Neuronal stem cell (in vitro differentiated cells): ENCODE data around the gene EPS8L2.

ENCODE experiments used
- DNase-seq: peaks from one replicate; pipeline ENCODE4 v3.0.0-alpha.2; 2013; ENCODE audit warnings: low spot score
- H2AFZ ChIP-seq: one replicate; pipeline ENCODE4 v1.6.1; 2013; ENCODE audit warnings: mild to moderate bottlenecking, low read length, inconsistent platforms
- H2AK5ac ChIP-seq: 2 replicates; pipeline ENCODE4 v1.6.1; 2013; ENCODE audit warnings: low read depth, mild to moderate bottlenecking, inconsistent platforms, low read length, moderate library complexity, mixed read lengths
- H2BK120ac ChIP-seq: 2 replicates; pipeline ENCODE4 v1.6.1; 2013; ENCODE audit warnings: low read depth, mild to moderate bottlenecking, inconsistent platforms, low read length, moderate library complexity, mixed read lengths
- H2BK12ac ChIP-seq: one replicate; pipeline ENCODE4 v1.6.1; 2013; ENCODE audit warnings: low read length, inconsistent platforms
- H2BK15ac ChIP-seq: 2 replicates; pipeline ENCODE4 v1.6.1; 2013; ENCODE audit warnings: mild to moderate bottlenecking, low read length, inconsistent platforms, mixed read lengths
- H2BK5ac ChIP-seq: one replicate; pipeline ENCODE4 v1.6.1; 2013; ENCODE audit warnings: inconsistent platforms, mild to moderate bottlenecking, low read length, moderate library complexity
- H3K14ac ChIP-seq: one replicate; pipeline ENCODE4 v1.6.1; 2013; ENCODE audit warnings: low read length, inconsistent platforms
- H3K18ac ChIP-seq: 2 replicates; pipeline ENCODE4 v1.6.1; 2013; ENCODE audit warnings: low read length, inconsistent platforms
- H3K23ac ChIP-seq: 2 replicates; pipeline ENCODE4 v1.6.1; 2013; ENCODE audit warnings: low read depth, mild to moderate bottlenecking, mixed read lengths, low read length, inconsistent platforms; ENCODE audit not compliant: poor library complexity
- H3K27ac ChIP-seq: replicated peaks from 3 replicates; pipeline ENCODE4 v1.5.1; 2013; ENCODE audit warnings: low read length, inconsistent platforms
- H3K27me3 ChIP-seq, 3 experiments: 2 replicates each; pipeline ENCODE4 v1.6.1; 2013; ENCODE audit warnings: low read length in 3 of 3, mild to moderate bottlenecking in 2 of 3, inconsistent platforms in 1 of 3, low read depth in 1 of 3, mixed read lengths in 1 of 3, moderate library complexity in 1 of 3; ENCODE audit not compliant: control insufficient read depth in 3 of 3, insufficient read depth in 3 of 3
- H3K36me3 ChIP-seq, 2 donors: replicated peaks in 1 of 2; 2 replicates each; pipeline ENCODE4 v1.6.1; 2013; ENCODE audit warnings: low read length in 2 of 2; ENCODE audit not compliant: control insufficient read depth in 2 of 2, insufficient read depth in 2 of 2
- H3K4ac ChIP-seq: 2 replicates; pipeline ENCODE4 v1.6.1; 2013; ENCODE audit warnings: inconsistent platforms, mild to moderate bottlenecking, low read length, moderate library complexity
- H3K4me1 ChIP-seq, 2 donors: 1 replicate in 1 of 2; 2 replicates in 1 of 2; pipeline ENCODE4 v1.6.1; 2013; ENCODE audit warnings: low read length in 2 of 2, low read depth in 1 of 2; ENCODE audit not compliant: control insufficient read depth in 2 of 2, insufficient read depth in 1 of 2
- H3K4me2 ChIP-seq: one replicate; pipeline ENCODE4 v1.6.1; 2013; ENCODE audit warnings: mild to moderate bottlenecking, low read length, inconsistent platforms; ENCODE audit not compliant: insufficient read depth, poor library complexity, severe bottlenecking
- H3K4me3 ChIP-seq, 2 donors: 2 replicates each; pipeline ENCODE4 v1.5.1; 2013; ENCODE audit warnings: low read length in 2 of 2, mild to moderate bottlenecking in 2 of 2, inconsistent platforms in 1 of 2, moderate library complexity in 1 of 2
- H3K79me1 ChIP-seq: one replicate; pipeline ENCODE4 v1.6.1; 2013; ENCODE audit warnings: low read depth, mild to moderate bottlenecking, inconsistent platforms, low read length, moderate library complexity
- H3K9ac ChIP-seq: one replicate; pipeline ENCODE4 v1.6.1; 2013; ENCODE audit warnings: mild to moderate bottlenecking, low read depth, low read length, inconsistent platforms; ENCODE audit not compliant: poor library complexity
- H3K9me3 ChIP-seq, 2 donors: replicated peaks in 1 of 2; 2 replicates each; pipeline versions ENCODE3 to v1.6.1; 2013; ENCODE audit warnings: low read length in 2 of 2, mild to moderate bottlenecking in 2 of 2, inconsistent platforms in 1 of 2, low read depth in 1 of 2, mixed read lengths in 1 of 2, moderate library complexity in 1 of 2; ENCODE audit not compliant: control insufficient read depth in 2 of 2, insufficient read depth in 1 of 2
- H4K8ac ChIP-seq: one replicate; pipeline ENCODE4 v1.6.1; 2013; ENCODE audit warnings: low read depth, mild to moderate bottlenecking, inconsistent platforms, low read length, moderate library complexity
- H4K91ac ChIP-seq: one replicate; pipeline ENCODE4 v1.6.1; 2013; ENCODE audit warnings: low read length, low read depth, mild to moderate bottlenecking, inconsistent platforms; ENCODE audit not compliant: poor library complexity
- WGBS, 2 donors: extraction: QIAGEN DNeasy Blood & Tissue Kit; methylation state at CpG; one replicate each; pipeline ENCODE4 v1.1.7; 2013; ENCODE audit warnings: missing lambda C conversion rate in 2 of 2, mixed read lengths in 1 of 2; ENCODE audit not compliant: insufficient read length in 2 of 2, insufficient replicate concordance in 1 of 2; ENCODE audit errors: extremely low coverage in 2 of 2; 5-methylcytosine and 5-hydroxymethylcytosine counted together

EPS8L2 gene

DNA sequence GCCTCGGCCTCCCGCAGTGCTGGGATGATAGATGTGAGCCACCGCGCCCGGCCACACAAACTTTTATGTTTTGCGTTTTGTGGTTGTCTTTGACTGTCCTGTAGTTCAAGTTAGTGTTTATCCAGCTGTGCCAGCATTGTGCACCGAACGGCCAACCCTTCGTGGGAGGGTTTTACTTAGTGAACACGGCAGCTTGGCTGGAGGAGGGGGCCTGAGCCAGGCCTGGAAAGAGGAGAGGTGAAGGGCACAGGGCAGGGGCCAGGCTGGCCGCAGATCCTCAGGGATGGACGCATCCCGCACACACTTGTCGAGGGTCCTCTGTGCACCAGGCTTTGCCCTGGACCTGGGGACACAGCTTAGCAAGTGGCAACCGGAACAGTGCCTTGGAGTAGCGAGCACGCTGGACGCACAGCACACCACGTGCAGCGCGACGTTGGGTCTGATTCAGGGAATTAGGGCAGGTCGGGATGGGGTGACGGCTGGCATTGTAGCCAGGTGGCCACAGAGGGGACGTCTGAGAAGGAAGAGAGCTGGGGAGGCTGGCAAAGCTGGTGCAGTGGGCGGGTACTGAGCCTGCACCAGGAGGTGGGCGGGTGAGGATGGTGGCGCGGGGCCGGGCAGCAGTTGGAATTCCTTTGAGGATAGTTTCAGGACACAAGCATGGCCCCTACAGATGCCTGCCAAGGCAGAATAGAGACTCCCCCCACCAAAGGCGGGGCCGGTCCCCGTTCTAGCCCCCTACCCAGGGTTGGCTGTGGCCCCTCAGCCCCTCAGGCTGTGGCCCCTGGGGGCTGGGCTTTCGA lies 13.4 kb downstream of the EPS8L2 start:
- Histone ChIP-seq H3K14ac (peak overlapping the region; percentile 82), H3K27ac (no peak overlapping the region), H3K4me1 (peaks cover 0 to 5% of the 10 kb centered on the region in 2 donors), H3K4ac (no peak overlapping the region), H3K4me2 (no peak overlapping the region), H3K4me3 (peak overlapping the region in 1 of 2 donors; percentile 15), H2BK12ac (peak overlapping the region; percentile 0), H4K91ac (no peak overlapping the region), H2BK120ac (peak overlapping the region; percentile 72), H3K9ac (peak overlapping the region; percentile 70), H2BK5ac (peak overlapping the region; percentile 82), H3K79me1 (no peaks in the 10 kb centered on the region), H4K8ac (no peak overlapping the region), H2AK5ac (peak overlapping the region; percentile 97), H3K18ac (peak overlapping the region; percentile 92), H2BK15ac (peak overlapping the region; percentile 81), H3K23ac (peak overlapping the region; percentile 39), H3K27me3 (peaks cover 3 to 47% (median 20%) of the 10 kb centered on the region in 3 experiments), H3K36me3 (no peaks in the 10 kb centered on the region), H2AFZ (no peak overlapping the region), H3K9me3 (no peaks in the 10 kb centered on the region)
- no peak for DNase-seq
- WGBS, 2 donors: no CpG with 5 or more reads among the region's 34 CpGs

DNA sequence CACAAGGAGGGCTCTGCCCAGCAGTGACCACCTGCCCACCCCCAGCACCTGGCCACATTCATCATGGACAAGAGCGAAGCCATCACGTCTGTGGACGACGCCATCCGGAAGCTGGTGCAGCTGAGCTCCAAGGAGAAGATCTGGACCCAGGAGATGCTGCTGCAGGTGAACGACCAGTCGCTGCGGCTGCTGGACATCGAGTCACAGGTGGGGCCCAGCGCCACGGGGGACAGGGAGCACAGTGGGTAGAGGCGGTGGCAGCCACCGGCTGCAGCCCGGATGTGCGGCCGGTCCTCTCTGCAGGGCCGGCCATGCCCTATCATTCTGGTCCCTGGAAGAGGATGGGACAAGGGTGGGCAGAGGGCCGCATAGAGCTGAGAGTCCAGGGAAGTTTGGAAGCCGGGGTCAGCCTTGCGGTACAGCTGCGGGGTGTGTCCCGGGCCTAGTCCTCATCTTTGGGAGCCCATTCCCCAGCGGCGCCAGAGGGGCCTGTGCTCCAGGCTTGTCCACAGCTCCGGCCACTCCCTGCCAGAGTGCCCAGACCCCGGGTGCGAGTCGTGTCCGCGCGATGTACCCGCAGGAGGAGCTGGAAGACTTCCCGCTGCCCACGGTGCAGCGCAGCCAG lies 14.1 kb downstream of the EPS8L2 start:
- H3K4me2 ChIP-seq: peak overlapping the region; percentile 45
- peak overlapping the region; percentile 72 for H2BK120ac ChIP-seq
- peak overlapping the region in 1 of 2 donors; percentile 66 for H3K4me3 ChIP-seq
- H3K9ac ChIP-seq: peak overlapping the region; percentile 70
- H2BK15ac ChIP-seq: peak overlapping the region; percentile 81
- H3K9me3 ChIP-seq: no peaks in the 10 kb centered on the region
- peak overlapping the region; percentile 89 for H3K4ac ChIP-seq
- peak overlapping the region; percentile 79 for H2AFZ ChIP-seq
- peak overlapping the region; percentile 82 for H2BK5ac ChIP-seq
- H4K8ac ChIP-seq: peak overlapping the region; percentile 17
- peaks cover 0 to 5% of the 10 kb centered on the region in 2 donors for H3K4me1 ChIP-seq
- peak overlapping the region; percentile 43 for H4K91ac ChIP-seq
- H3K36me3 ChIP-seq: no peaks in the 10 kb centered on the region
- peak overlapping the region; percentile 92 for H3K18ac ChIP-seq
- DNase-seq: no peak
- peaks cover 3 to 54% (median 27%) of the 10 kb centered on the region in 3 experiments for H3K27me3 ChIP-seq
- H2BK12ac ChIP-seq: no peak overlapping the region
- peak overlapping the region; percentile 97 for H2AK5ac ChIP-seq
- H3K14ac ChIP-seq: no peak overlapping the region
- H3K23ac ChIP-seq: peak overlapping the region; percentile 91
- no peak overlapping the region for H3K27ac ChIP-seq
- no CpG with 5 or more reads among the region's 35 CpGs for WGBS, 2 donors
- no peaks in the 10 kb centered on the region for H3K79me1 ChIP-seq

DNA sequence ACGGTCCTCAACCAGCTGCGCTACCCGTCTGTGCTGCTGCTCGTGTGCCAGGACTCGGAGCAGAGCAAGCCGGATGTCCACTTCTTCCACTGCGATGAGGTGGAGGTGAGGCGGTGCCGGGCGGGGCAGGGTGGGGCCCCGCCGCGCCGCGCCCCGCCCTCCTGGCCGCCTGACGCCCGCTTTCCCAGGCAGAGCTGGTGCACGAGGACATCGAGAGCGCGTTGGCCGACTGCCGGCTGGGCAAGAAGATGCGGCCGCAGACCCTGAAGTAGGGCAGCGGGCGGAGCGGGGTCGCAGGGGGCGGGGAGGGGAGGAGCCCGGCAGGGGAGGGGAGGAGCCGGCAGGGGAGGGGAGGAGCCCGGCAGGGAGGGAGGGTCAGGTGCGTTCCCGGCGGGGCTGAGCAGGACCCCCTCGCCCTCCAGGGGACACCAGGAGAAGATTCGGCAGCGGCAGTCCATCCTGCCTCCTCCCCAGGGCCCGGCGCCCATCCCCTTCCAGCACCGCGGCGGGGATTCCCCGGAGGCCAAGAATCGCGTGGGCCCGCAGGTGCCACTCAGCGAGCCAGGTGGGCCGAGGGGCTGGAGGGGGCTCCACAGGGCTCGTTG lies 14.7 kb downstream of the EPS8L2 start:
- peak overlapping the region; percentile 72 for H2BK120ac ChIP-seq
- H3K9me3 ChIP-seq: no peaks in the 10 kb centered on the region
- no peak overlapping the region for H3K14ac ChIP-seq
- peaks cover 3 to 61% (median 34%) of the 10 kb centered on the region in 3 experiments for H3K27me3 ChIP-seq
- peak overlapping the region; percentile 50 for H3K9ac ChIP-seq
- no peak overlapping the region for H3K27ac ChIP-seq
- peak; percentile 56 for DNase-seq
- peak overlapping the region; percentile 43 for H4K91ac ChIP-seq
- H3K18ac ChIP-seq: peak overlapping the region; percentile 92
- peaks cover 3 to 7% of the 10 kb centered on the region in 2 donors for H3K4me1 ChIP-seq
- H2BK15ac ChIP-seq: peak overlapping the region; percentile 81
- H3K4ac ChIP-seq: peak overlapping the region; percentile 89
- peak overlapping the region; percentile 45 for H3K4me2 ChIP-seq
- no peaks in the 10 kb centered on the region for H3K36me3 ChIP-seq
- H2AK5ac ChIP-seq: peak overlapping the region; percentile 97
- H2AFZ ChIP-seq: peak overlapping the region; percentile 79
- H3K23ac ChIP-seq: peak overlapping the region; percentile 91
- no peaks in the 10 kb centered on the region for H3K79me1 ChIP-seq
- H3K4me3 ChIP-seq: peak overlapping the region in 1 of 2 donors; percentile 66
- H4K8ac ChIP-seq: no peak overlapping the region
- H2BK12ac ChIP-seq: peak overlapping the region; percentile 22
- peak overlapping the region; percentile 82 for H2BK5ac ChIP-seq
- WGBS, 2 donors: no CpG with 5 or more reads among the region's 53 CpGs
